HepG2 (cell line): ENCODE data around the gene RAET1L. TPM values are rescaled to one million over a fixed set of nuclear protein-coding genes. Genes with fewer than 3 reads are reported as not detected.

ENCODE experiments used
- FOXA1 ChIP-seq, 2 experiments: fragments of 450-650 bp in 1 of 2; sonication (generic) in 1 of 2; formaldehyde crosslinking in 1 of 2; IDR thresholded peaks; 2 replicates each; pipeline versions ENCODE4 v1.4.0 to v1.6.1; 2016 to 2020; ENCODE audit warnings: missing genetic modification reagents in 1 of 2
- HNRNPK ChIP-seq: fragments of 200-400 bp; formaldehyde crosslinking; IDR thresholded peaks from 2 replicates; pipeline ENCODE4 v1.6.1; 2018; ENCODE audit warnings: low read length, low read depth, moderate library complexity, mild to moderate bottlenecking; ENCODE audit not compliant: poor library complexity, severe bottlenecking
- KDM5B ChIP-seq: sonication (generic); formaldehyde crosslinking; IDR thresholded peaks from 2 replicates; pipeline ENCODE4 v1.4.0; 2020; ENCODE audit warnings: missing genetic modification reagents, mild to moderate bottlenecking, borderline replicate concordance
- NFE2L2 ChIP-seq: fragments of 150-350 bp; IDR thresholded peaks from 2 replicates; pipeline ENCODE4 v1.6.1; 2014; ENCODE audit warnings: low read length
- NR2F1 ChIP-seq, 2 experiments: fragments of 450-650 bp in 1 of 2; formaldehyde crosslinking in 1 of 2; IDR thresholded peaks; 2 replicates each; pipeline versions ENCODE4 v1.5.0 to v1.6.1; 2016 to 2020; ENCODE audit warnings: mild to moderate bottlenecking in 1 of 2, missing compliant biosample characterization in 1 of 2, missing genetic modification reagents in 1 of 2, moderate library complexity in 1 of 2
- XRCC5 ChIP-seq: fragments of 200-400 bp; formaldehyde crosslinking; optimal IDR thresholded peaks from 2 replicates; pipeline ENCODE3; 2017; ENCODE audit warnings: mild to moderate bottlenecking, low read length
- ZBED4 ChIP-seq: sonication (generic); formaldehyde crosslinking; IDR thresholded peaks from 2 replicates; pipeline ENCODE4 v1.4.0; 2020; ENCODE audit warnings: missing genetic modification reagents, borderline replicate concordance
- ZNF124 ChIP-seq: sonication (generic); formaldehyde crosslinking; IDR thresholded peaks from 2 replicates; pipeline ENCODE4 v1.4.0; 2020; ENCODE audit warnings: missing genetic modification reagents
- ZNF235 ChIP-seq: sonication (generic); formaldehyde crosslinking; IDR thresholded peaks from 2 replicates; pipeline ENCODE4 v1.8.1; 2023; ENCODE audit warnings: mild to moderate bottlenecking, missing genetic modification reagents, borderline replicate concordance
- polyA plus RNA-seq, 8 experiments: library from polyadenylated mRNA; depleted of rRNA in 3 of 8; stranded (reverse) in 7 of 8; unstranded in 1 of 8; fragments of >200 nt; fragmentation: Illumina TruSeq in 4 of 8; extraction: Trizol in 4 of 8; gene quantifications; 2 replicates each; pipeline versions ENCODE4 v1.2.1 to v1.2.3, GENCODE V29; 2011 to 2016; ENCODE audit warnings: low read depth in 4 of 8, missing spikeins in 1 of 8, mixed read lengths in 1 of 8; ENCODE audit not compliant: insufficient read depth in 1 of 8
- total RNA-seq, 5 experiments: library from RNA; depleted of rRNA; stranded (reverse); fragments of >200 nt; fragmentation: Illumina TruSeq; extraction: Trizol; gene quantifications; 2 replicates each; pipeline ENCODE4 v1.2.3, GENCODE V29; 2016; ENCODE audit warnings: low read depth in 1 of 5
- TF ChIP-seq, protein P1 (sequence below): sonication (generic); formaldehyde crosslinking; IDR thresholded peaks from 2 replicates; pipeline ENCODE4 v1.5.0; 2020; ENCODE audit warnings: mild to moderate bottlenecking, missing genetic modification reagents
- TF ChIP-seq, protein P2 (sequence below): sonication (generic); formaldehyde crosslinking; IDR thresholded peaks from 2 replicates; pipeline ENCODE4 v1.4.0; 2020; ENCODE audit warnings: missing genetic modification reagents
- TF ChIP-seq, protein P3 (sequence below): sonication (generic); formaldehyde crosslinking; conservative IDR thresholded peaks from 2 replicates; pipeline ENCODE4 v1.4.0; 2020; ENCODE audit warnings: mild to moderate bottlenecking, missing genetic modification reagents, moderate library complexity
- TF ChIP-seq, protein P4 (sequence below): sonication (generic); formaldehyde crosslinking; IDR thresholded peaks from 2 replicates; pipeline ENCODE4 v1.9.0; 2021; ENCODE audit warnings: missing genetic modification reagents, borderline replicate concordance

Gene RAET1L
- total and polyA plus RNA-seq, 2 of the 13 experiments (the other 11 are each of a cell fraction or from before 2014, with no cell fraction given), result not detected

GRCh38 chr6:150004783-150005717 is 20.3 kb downstream of the RAET1L start (continued):
- TF ChIP-seq ZBED4, result no peak
- TF ChIP-seq FOXA1 (IDR thresholded peaks at IDR 0.05), result no peak
- no peak for TF ChIP-seq FOXA1 (CRISPR knock-in tag; IDR thresholded peaks at IDR 0.05)
- TF ChIP-seq, protein P1, sequence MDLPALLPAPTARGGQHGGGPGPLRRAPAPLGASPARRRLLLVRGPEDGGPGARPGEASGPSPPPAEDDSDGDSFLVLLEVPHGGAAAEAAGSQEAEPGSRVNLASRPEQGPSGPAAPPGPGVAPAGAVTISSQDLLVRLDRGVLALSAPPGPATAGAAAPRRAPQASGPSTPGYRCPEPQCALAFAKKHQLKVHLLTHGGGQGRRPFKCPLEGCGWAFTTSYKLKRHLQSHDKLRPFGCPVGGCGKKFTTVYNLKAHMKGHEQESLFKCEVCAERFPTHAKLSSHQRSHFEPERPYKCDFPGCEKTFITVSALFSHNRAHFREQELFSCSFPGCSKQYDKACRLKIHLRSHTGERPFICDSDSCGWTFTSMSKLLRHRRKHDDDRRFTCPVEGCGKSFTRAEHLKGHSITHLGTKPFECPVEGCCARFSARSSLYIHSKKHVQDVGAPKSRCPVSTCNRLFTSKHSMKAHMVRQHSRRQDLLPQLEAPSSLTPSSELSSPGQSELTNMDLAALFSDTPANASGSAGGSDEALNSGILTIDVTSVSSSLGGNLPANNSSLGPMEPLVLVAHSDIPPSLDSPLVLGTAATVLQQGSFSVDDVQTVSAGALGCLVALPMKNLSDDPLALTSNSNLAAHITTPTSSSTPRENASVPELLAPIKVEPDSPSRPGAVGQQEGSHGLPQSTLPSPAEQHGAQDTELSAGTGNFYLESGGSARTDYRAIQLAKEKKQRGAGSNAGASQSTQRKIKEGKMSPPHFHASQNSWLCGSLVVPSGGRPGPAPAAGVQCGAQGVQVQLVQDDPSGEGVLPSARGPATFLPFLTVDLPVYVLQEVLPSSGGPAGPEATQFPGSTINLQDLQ (CRISPR knock-in tag), result no peak
- TF ChIP-seq ZNF124 (CRISPR knock-in tag), result no peak
- TF ChIP-seq, protein P2, sequence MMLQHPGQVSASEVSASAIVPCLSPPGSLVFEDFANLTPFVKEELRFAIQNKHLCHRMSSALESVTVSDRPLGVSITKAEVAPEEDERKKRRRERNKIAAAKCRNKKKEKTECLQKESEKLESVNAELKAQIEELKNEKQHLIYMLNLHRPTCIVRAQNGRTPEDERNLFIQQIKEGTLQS (CRISPR knock-in tag), result no peak
- TF ChIP-seq ZNF235 (CRISPR knock-in tag), result 0 out of 2 replicates have a peak, but pooled peaks have one; percentile 22
- TF ChIP-seq, protein P3, sequence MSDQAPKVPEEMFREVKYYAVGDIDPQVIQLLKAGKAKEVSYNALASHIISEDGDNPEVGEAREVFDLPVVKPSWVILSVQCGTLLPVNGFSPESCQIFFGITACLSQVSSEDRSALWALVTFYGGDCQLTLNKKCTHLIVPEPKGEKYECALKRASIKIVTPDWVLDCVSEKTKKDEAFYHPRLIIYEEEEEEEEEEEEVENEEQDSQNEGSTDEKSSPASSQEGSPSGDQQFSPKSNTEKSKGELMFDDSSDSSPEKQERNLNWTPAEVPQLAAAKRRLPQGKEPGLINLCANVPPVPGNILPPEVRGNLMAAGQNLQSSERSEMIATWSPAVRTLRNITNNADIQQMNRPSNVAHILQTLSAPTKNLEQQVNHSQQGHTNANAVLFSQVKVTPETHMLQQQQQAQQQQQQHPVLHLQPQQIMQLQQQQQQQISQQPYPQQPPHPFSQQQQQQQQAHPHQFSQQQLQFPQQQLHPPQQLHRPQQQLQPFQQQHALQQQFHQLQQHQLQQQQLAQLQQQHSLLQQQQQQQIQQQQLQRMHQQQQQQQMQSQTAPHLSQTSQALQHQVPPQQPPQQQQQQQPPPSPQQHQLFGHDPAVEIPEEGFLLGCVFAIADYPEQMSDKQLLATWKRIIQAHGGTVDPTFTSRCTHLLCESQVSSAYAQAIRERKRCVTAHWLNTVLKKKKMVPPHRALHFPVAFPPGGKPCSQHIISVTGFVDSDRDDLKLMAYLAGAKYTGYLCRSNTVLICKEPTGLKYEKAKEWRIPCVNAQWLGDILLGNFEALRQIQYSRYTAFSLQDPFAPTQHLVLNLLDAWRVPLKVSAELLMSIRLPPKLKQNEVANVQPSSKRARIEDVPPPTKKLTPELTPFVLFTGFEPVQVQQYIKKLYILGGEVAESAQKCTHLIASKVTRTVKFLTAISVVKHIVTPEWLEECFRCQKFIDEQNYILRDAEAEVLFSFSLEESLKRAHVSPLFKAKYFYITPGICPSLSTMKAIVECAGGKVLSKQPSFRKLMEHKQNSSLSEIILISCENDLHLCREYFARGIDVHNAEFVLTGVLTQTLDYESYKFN (CRISPR knock-in tag), result peak; percentile 34; the same call in 1 of the 2 replicates
- peak; percentile 43 for TF ChIP-seq HNRNPK
- peak; percentile 78; the same call in 1 of the 2 replicates for TF ChIP-seq KDM5B (CRISPR knock-in tag)
- TF ChIP-seq NFE2L2, result no peak
- TF ChIP-seq, protein P4, sequence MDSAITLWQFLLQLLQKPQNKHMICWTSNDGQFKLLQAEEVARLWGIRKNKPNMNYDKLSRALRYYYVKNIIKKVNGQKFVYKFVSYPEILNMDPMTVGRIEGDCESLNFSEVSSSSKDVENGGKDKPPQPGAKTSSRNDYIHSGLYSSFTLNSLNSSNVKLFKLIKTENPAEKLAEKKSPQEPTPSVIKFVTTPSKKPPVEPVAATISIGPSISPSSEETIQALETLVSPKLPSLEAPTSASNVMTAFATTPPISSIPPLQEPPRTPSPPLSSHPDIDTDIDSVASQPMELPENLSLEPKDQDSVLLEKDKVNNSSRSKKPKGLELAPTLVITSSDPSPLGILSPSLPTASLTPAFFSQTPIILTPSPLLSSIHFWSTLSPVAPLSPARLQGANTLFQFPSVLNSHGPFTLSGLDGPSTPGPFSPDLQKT, result 0 out of 2 replicates have a peak, but pooled peaks have one; percentile 39
- peak; percentile 49 for TF ChIP-seq XRCC5
- TF ChIP-seq NR2F1 (CRISPR knock-in tag; IDR thresholded peaks at IDR 0.05), result no peak
